ENCODE measurements around the gene MPC1.
"Not testable (repeated sequence)": the region's sequence is repeated elsewhere in the genome, so short reads cannot be mapped to it uniquely, and the experiment has no call there.

The MPC1 gene

DNA sequence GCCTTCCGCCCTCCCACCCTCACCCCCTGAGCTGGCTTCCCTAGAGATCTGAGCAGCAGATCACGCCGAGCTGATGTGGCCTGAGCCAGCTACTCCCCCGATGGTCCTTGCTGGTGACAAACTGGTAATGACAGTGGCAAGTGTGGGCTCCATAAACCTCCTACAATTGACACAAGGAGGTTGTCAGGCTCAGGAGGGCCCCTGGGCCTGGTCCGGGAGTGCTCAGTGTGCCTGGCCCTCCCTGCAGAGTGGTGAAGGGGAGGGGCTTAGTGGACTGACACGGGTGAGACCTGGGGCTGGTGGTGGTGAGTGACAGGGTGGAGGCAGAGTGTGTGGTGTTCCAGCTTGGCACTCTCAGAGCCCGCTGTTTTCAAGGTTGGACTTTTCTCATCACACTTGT is 22.6 kb upstream of the MPC1 start:
- no peak for DNase-seq

- no peak for DNase-seq
Measured at GRCh38 chr6:166402582-166403277, 20.0 kb upstream of the MPC1 start.

DNA sequence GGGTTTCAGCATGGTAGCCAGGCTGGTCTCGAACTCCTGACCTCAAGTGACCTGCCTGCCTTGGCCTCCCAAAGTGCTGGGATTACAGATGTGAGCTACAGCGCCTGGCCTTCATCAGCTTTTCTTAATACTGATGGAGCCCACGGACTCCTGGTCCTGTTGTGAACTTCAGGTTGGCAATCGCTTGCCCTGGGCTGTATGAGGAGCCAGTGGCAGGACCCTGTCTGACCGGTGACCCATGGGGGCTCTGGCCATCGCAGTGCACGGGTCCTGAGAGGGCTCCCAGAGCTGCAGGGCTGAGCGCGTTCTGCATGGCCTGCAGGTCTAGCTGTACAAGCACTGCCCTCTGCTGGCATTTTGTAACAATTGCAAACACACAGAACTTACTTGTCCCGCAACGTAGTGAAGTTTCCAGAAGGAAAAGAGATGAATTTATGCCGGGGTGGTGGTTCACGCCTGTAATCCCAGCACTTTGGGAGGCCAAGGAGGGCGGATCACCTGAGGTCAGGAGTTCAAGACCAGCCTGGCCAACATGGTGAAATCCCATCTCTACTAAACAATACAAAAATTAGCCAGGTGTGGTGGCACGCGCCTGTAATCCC is 18.0 kb upstream of the MPC1 start:
- DNase-seq, result peak; percentile 46 to 79

GRCh38 chr6:166400181-166400580 is 17.4 kb upstream of the MPC1 start:
- DNase-seq, result no peak

GRCh38 chr6:166398348-166398747 is 15.6 kb upstream of the MPC1 start:
- DNase-seq, result no peak

DNA sequence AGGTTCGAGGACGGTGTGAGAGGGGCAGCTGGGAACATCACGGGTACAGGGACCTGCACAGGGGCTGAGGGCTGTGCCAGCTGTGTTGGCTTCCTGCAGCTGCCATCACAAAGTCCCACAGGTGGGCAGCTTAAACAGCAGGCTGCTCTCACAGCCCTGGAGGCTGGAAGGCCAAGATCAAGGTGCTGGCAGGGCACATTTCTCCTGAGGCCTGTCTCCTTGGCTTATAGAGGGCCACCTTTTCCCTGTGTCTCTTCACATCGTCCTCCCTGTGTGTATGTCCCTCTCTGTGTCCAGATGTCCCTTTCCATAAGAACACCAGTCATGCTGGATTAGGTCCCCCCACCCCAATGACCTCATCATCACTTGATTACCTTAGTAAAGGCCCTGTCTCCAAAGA is 15.1 kb upstream of the MPC1 start:
- no peak for DNase-seq

DNA sequence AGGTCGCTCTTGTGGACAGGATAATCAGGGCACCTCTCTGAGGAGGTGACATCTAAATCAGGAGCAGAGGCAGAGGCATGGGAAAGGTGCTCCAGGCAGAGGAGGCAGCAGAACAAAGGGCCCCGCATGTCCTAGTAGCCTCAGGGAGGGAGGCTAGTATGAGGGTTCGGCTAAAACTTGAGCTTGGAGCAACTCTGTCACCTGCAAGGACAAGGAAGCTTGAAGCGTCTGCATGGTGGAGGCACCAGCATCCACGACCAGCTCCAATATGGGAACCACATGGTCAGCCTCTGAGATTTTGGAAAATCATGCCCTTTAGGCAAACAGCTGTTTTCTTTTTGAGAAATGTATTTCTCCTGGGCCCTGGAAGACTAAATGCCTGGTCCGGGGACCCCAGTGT is 13.0 kb upstream of the MPC1 start:
- DNase-seq, result no peak

DNA sequence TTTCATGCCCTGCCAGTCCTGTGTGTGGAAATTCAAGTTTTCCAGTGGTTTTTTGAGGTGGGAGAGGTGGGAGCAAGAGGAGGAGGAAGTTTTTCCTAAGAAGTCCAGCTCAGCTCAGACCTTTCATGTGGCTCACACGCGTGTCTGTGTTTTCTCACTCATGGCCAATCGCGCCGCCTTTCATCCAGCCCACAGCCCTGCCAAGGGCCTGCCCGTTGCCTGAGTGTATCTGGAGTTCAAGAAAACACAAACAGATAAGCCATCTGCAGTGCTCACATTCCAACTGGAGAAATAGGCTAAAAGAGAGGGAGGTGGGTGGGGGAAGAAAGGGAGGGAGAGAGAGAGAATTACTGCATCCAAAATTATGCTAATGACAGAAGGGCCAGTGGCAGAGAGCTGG is 12.6 kb upstream of the MPC1 start:
- DNase-seq, result no peak

DNA sequence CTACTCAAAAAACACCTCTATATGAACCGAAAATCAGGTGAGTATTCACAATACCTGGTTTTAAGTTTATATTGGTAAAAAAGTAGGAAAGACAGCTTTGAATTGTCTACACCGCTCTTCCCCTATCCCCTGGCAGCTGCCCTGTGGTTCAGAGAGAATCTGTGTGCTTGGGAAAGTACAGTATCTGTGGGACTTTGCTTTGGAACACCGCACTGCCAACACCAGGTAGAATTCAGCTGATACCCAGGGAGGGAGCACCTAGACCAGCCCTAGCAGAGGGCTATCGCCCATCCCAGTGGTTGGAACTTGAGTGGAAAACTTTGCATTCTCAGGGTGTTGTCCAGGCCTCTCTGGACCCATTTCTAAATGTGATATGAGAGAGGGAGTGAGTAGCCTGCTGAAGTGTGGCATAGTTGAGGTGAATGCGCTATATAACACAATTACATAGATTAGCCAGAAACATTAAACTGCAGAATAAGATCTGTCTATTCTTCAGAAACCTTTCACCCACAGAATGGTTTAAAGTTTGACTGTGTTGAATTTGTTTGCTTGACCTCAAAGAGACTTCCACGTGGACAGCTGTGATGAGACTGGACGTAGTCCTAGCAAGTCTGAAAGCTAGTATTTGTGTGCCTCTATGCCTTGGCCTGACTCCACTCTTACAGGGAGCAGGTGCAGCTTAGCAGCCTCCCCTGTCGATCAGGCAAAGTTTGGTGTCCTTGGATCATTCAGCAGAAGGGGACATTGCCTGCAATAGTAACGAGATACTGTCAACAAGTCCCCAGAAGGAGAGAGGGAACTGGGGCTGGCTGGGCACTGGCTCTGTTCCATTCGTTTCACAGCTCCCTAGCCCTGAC is 11.5 kb upstream of the MPC1 start:
- DNase-seq, result no peak

- no peak for DNase-seq
Measured at GRCh38 chr6:166393535-166393823, 10.7 kb upstream of the MPC1 start.

- not testable (repeated sequence) for DNase-seq
Measured at GRCh38 chr6:166392755-166393534, 10.2 kb upstream of the MPC1 start.

DNA sequence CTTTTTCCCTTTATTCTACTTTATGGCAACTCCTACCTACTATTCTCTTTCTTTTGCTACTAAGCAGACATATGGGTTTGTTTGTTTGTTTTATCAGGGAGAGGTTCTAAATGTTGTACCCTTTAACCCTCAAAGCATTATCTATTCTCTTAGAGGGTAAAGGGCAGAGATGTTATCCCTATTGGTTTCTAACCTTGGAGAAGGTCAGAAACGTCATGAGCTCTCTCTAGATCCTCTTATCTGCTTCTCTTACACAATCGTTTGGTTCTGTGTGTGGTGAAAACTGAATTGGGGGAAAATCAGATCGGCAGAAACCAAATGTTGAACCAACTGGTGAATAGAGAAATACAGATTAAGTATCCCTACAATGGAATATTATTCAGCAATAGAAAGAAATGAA is 6.4 kb upstream of the MPC1 start:
- DNase-seq, result no peak

- DNase-seq, result no peak
Measured at GRCh38 chr6:166388290-166389004, 5.7 kb upstream of the MPC1 start.

GRCh38 chr6:166387642-166388289 is 5.0 kb upstream of the MPC1 start:
- no peak for DNase-seq

DNA sequence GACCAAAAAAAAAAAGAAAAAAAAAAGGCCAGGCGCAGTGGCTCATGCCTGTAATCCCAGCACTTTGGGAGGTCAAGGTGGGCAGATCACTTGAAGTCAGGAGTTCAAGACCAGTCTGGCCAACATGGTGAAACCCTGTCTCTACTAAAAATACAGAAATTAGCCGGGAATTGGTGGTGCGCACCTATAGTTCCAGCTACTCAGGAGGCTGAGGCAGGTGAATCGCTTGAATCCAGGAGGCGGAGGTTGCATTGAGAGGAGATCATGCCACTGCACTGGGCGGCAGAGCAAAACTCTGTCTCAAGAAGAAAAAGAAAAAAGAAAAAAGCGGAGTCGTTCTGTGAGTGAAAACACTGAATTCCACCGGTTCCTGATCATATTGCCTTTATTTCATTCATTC is 4.4 kb upstream of the MPC1 start:
- DNase-seq, result not testable (repeated sequence)

DNA sequence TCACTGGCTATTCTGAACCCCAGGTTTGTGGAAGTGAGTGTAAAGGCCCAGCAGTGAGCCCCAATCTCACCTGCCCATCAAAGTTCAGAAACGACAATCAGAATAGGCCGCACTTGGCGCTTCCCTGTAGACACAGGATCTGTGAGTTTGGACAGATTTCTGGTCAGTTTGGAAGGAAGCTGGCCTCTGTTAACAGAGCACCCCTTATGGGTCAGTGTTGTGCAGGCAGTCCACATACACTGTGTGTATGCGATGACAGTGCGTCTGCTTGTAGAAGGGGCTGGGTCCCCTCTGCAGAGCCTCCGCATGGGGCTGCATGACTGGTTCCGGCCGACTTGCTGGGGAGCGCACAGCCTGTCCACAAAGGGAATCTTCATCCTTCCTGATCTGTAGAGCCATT is 3.4 kb upstream of the MPC1 start:
- no peak for DNase-seq

DNA sequence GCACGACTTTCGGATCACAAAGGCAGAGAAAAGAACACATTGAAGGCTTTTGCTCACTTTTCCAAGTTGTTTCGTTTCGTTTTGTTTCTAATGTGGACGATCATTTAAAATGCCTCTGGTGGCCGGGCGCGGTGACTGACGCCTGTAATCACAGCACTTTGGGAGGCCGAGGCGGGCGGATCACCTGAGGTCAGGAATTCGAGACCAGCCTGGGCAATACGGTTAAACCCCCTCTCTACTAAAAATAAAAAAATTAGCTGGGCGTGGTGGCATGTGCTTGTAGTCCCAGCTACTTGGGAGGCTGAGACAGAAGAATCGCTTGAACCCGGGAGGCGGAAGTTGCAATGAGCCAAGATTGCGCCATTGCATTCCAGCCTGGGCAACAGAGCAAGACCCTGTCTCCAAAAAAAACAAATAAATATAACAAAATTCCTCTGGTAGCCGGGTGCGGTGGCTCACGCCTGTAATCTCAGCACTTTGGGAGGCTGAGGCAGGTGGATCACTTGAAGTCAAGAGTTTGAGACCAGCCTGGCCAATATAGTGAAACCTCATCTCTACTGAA is 1.1 kb upstream of the MPC1 start:
- DNase-seq, result not testable (repeated sequence)

DNA sequence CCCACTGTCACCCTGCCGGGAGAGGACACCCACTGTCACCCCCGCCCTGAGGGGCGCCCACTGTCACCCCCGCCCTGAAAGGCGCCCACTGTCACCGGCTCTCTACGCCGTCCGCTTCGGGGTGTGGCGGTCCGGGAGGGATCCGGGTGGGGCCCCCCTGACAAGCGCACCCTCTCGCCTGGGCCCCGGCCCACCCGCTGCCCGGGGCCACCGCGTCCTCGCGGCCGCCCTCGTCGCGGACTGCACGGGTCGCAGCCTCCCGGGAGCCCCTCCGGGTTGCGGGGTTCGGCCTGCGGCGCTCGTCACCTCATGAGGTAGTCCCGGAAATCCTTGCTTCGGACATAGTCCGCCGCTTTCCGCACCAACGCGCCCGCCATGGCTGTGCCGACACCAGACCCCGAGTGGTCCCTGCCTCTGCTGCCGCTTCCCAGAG is 224 bp downstream of the MPC1 start:
- peak in 1 of 2 donors; percentile 47 for DNase-seq

- DNase-seq, result peak in 1 of 2 donors; percentile 30
Measured at GRCh38 chr6:166381733-166382499, 824 bp downstream of the MPC1 start.

DNA sequence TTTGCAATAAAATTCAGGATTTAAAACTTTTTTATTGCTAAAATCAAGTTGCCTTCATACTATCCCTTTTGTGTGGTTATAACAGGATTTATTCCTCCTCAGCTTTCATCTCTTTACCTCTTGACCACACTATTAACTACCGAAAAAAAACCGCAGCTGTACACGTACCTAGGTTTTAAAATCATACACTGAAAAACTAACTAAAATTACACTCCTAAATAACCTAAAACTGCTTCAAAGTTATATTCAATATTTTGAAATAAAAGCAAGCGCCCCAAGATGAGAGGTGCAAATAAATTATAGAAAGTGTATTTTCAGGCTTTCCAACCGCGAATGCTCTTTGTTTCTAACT is 1.4 kb downstream of the MPC1 start:
- no peak for DNase-seq

GRCh38 chr6:166379800-166380199 is 2.9 kb downstream of the MPC1 start:
- DNase-seq, result no peak
